GM19239 (cell line): Measurements from ENCODE around the gene SRSF2.
A peak's percentile ranks its signal among the peaks of the same experiment; 100 is the strongest.
"Not testable (repeated sequence)": the region's sequence is repeated elsewhere in the genome, so short reads cannot be mapped to it uniquely, and the experiment has no call there.

Experiments
- DNase-seq: peaks from one replicate; pipeline ENCODE4 v3.0.0; 2011; ENCODE audit warnings: low spot score; ENCODE audit not compliant: insufficient read length
- FAIRE-seq: peaks from 2 replicates; lab custom pipeline; 2011; peaks lifted over from hg19 to GRCh38; lab: Jason Lieb, UNC

Gene SRSF2

GRCh38 chr17:76704805-76705204 lies 32.3 kb downstream of the SRSF2 start:
- no peak for DNase-seq
- FAIRE-seq = no peak

GRCh38 chr17:76702941-76703637 lies 34.0 kb downstream of the SRSF2 start:
- FAIRE-seq (no peak), DNase-seq (no peak)

- no peak for FAIRE-seq
These were observed 35.1 kb downstream of the SRSF2 start for GRCh38 chr17:76702076-76702475.

GRCh38 chr17:76701471-76701967 lies 35.6 kb downstream of the SRSF2 start:
- DNase-seq (no peak), FAIRE-seq (no peak)

More at GRCh38 chr17:76702076-76702475, 35.1 kb downstream of the SRSF2 start:
- DNase-seq = no peak

- FAIRE-seq (no peak), DNase-seq (no peak)
These were observed 36.3 kb downstream of the SRSF2 start for GRCh38 chr17:76700617-76701470.

- DNase-seq (no peak), FAIRE-seq (no peak)
These were observed 36.9 kb downstream of the SRSF2 start for GRCh38 chr17:76700270-76700616.

- not testable (repeated sequence) for DNase-seq, FAIRE-seq
These were observed 38.6 kb downstream of the SRSF2 start for GRCh38 chr17:76698466-76698977.

- DNase-seq (no peak), FAIRE-seq (no peak)
These were observed 39.2 kb downstream of the SRSF2 start for GRCh38 chr17:76697702-76698465.

GRCh38 chr17:76696763-76697701 lies 40.1 kb downstream of the SRSF2 start:
- peak; percentile 72 for DNase-seq
- FAIRE-seq = peak; percentile 97

GRCh38 chr17:76695059-76695831 lies 41.9 kb downstream of the SRSF2 start:
- DNase-seq (no peak), FAIRE-seq (no peak)

- DNase-seq = no peak
- FAIRE-seq = no peak
These were observed 45.5 kb downstream of the SRSF2 start for GRCh38 chr17:76691379-76692191.

GRCh38 chr17:76690596-76691280 lies 46.4 kb downstream of the SRSF2 start:
- no peak for FAIRE-seq
- no peak for DNase-seq

GRCh38 chr17:76689859-76690258 lies 47.3 kb downstream of the SRSF2 start:
- DNase-seq (no peak), FAIRE-seq (no peak)

- FAIRE-seq = no peak
These were observed 48.9 kb downstream of the SRSF2 start for GRCh38 chr17:76688165-76688622.

GRCh38 chr17:76687298-76688164 lies 49.6 kb downstream of the SRSF2 start:
- DNase-seq = no peak
- no peak for FAIRE-seq

More at GRCh38 chr17:76688165-76688622, 48.9 kb downstream of the SRSF2 start:
- DNase-seq = no peak
